CD1c-positive myeloid dendritic cell (primary cell): ENCODE measurements around the gene NUP205.

Source experiments
- DNase-seq: peaks from one replicate; pipeline ENCODE4 v3.0.0-alpha.2; 2016; ENCODE audit errors: extremely low spot score

The NUP205 gene

GRCh38 chr7:135539629-135540028, 18.1 kb upstream of the NUP205 start:
- no peak for DNase-seq

- DNase-seq: no peak
Observed at GRCh38 chr7:135541029-135541428, 16.7 kb upstream of the NUP205 start.

GRCh38 chr7:135550196-135550595, 7.5 kb upstream of the NUP205 start:
- DNase-seq: no peak

GRCh38 chr7:135552148-135552547, 5.6 kb upstream of the NUP205 start:
- no peak for DNase-seq

- no peak for DNase-seq
Observed at GRCh38 chr7:135553346-135553745, 4.4 kb upstream of the NUP205 start.

GRCh38 chr7:135558337-135558767, 635 bp downstream of the NUP205 start:
- DNase-seq: peak; percentile 81

- no peak for DNase-seq
Observed at GRCh38 chr7:135558881-135559280, 1.2 kb downstream of the NUP205 start.

GRCh38 chr7:135560631-135561030, 2.9 kb downstream of the NUP205 start:
- no peak for DNase-seq

- no peak for DNase-seq
Observed at GRCh38 chr7:135562720-135563119, 5.0 kb downstream of the NUP205 start.

GRCh38 chr7:135571834-135572233, 14.1 kb downstream of the NUP205 start:
- no peak for DNase-seq

GRCh38 chr7:135573541-135573940, 15.8 kb downstream of the NUP205 start:
- no peak for DNase-seq

GRCh38 chr7:135575296-135575695, 17.6 kb downstream of the NUP205 start:
- no peak for DNase-seq

GRCh38 chr7:135578569-135578968, 20.9 kb downstream of the NUP205 start:
- no peak for DNase-seq

GRCh38 chr7:135584362-135585353, 26.9 kb downstream of the NUP205 start:
- DNase-seq: no peak

- no peak for DNase-seq
Observed at GRCh38 chr7:135597181-135597925, 39.6 kb downstream of the NUP205 start.

- DNase-seq: no peak
Observed at GRCh38 chr7:135597926-135598305, 40.2 kb downstream of the NUP205 start.

GRCh38 chr7:135599471-135599870, 41.8 kb downstream of the NUP205 start:
- no peak for DNase-seq

GRCh38 chr7:135600226-135600625, 42.5 kb downstream of the NUP205 start:
- no peak for DNase-seq

- no peak for DNase-seq
Observed at GRCh38 chr7:135601182-135601581, 43.5 kb downstream of the NUP205 start.

- no peak for DNase-seq
Observed at GRCh38 chr7:135602304-135602703, 44.6 kb downstream of the NUP205 start.

- DNase-seq: no peak
Observed at GRCh38 chr7:135616136-135616535, 58.4 kb downstream of the NUP205 start.

- DNase-seq: no peak
Observed at GRCh38 chr7:135617781-135618180, 60.1 kb downstream of the NUP205 start.

- DNase-seq: no peak
Observed at GRCh38 chr7:135618510-135618909, 60.8 kb downstream of the NUP205 start.
